SK-N-SH treated with all-trans-retinoic acid at 6 μM for 48 hours (cell line): ENCODE data around the gene SH3BP4.

ENCODE experiments used
- ATAC-seq: fragments of 200-7000 bp; cut with Tn5 transposase; 3 replicates; pipeline ENCODE4 v1.9.1; 2020; ENCODE audit warnings: mild to moderate bottlenecking, moderate library complexity
- ARNTL ChIP-seq: fragments of 450-650 bp; formaldehyde crosslinking; IDR thresholded peaks from 2 replicates; pipeline ENCODE4 v1.5.0; 2020; ENCODE audit warnings: low read depth, mild to moderate bottlenecking, moderate library complexity, borderline replicate concordance
- BACH2 ChIP-seq: fragments of 250-450 bp; sonication (Bioruptor Pico); IDR thresholded peaks from 2 replicates; pipeline ENCODE4 v1.9.0; 2021; ENCODE audit warnings: mild to moderate bottlenecking, borderline replicate concordance
- ESRRG ChIP-seq: fragments of 250-450 bp; sonication (Bioruptor Pico); IDR thresholded peaks from 2 replicates; pipeline ENCODE4 v1.6.1; 2021; ENCODE audit warnings: mild to moderate bottlenecking
- GLIS3 ChIP-seq: fragments of 250-450 bp; sonication (Bioruptor Pico); IDR thresholded peaks from 2 replicates; pipeline ENCODE4 v1.5.0; 2020; ENCODE audit warnings: mild to moderate bottlenecking, moderate library complexity
- ISL1 ChIP-seq: fragments of 250-450 bp; sonication (Bioruptor Pico); IDR thresholded peaks from 2 replicates; pipeline ENCODE4 v2.1.2; 2022; ENCODE audit warnings: mild to moderate bottlenecking, moderate library complexity
- OSR1 ChIP-seq: fragments of 250-450 bp; sonication (Bioruptor Pico); IDR thresholded peaks from 2 replicates; pipeline ENCODE4 v1.8.0; 2022; ENCODE audit warnings: moderate library complexity, mild to moderate bottlenecking, inconsistent platforms
- PPARA ChIP-seq: fragments of 250-450 bp; sonication (Bioruptor Pico); IDR thresholded peaks from 2 replicates; pipeline ENCODE4 v1.5.0; 2020; ENCODE audit warnings: mild to moderate bottlenecking, borderline replicate concordance
- RARB ChIP-seq: fragments of 250-450 bp; sonication (Bioruptor Pico); IDR thresholded peaks from 2 replicates; pipeline ENCODE4 v1.8.0; 2021; ENCODE audit warnings: mild to moderate bottlenecking, moderate library complexity
- SNAI2 ChIP-seq: fragments of 250-450 bp; sonication (Bioruptor Pico); IDR thresholded peaks from 2 replicates; pipeline ENCODE4 v1.5.0; 2020; ENCODE audit warnings: mild to moderate bottlenecking, moderate library complexity
- TCF4 ChIP-seq: fragments of 250-450 bp; sonication (Bioruptor Pico); IDR thresholded peaks from 2 replicates; pipeline ENCODE4 v1.8.0; 2021; ENCODE audit warnings: mild to moderate bottlenecking, moderate library complexity, borderline replicate concordance
- TOX ChIP-seq: fragments of 250-450 bp; sonication (Bioruptor Pico); IDR thresholded peaks from 2 replicates; pipeline ENCODE4 v1.8.0; 2021; ENCODE audit warnings: mild to moderate bottlenecking, moderate library complexity, borderline replicate concordance
- ZC3H10 ChIP-seq: fragments of 250-450 bp; sonication (Bioruptor Pico); IDR thresholded peaks from 2 replicates; pipeline ENCODE4 v1.5.1; 2021; ENCODE audit warnings: mild to moderate bottlenecking, moderate library complexity
- ZFP3 ChIP-seq: fragments of 250-450 bp; sonication (Bioruptor Pico); IDR thresholded peaks from 2 replicates; pipeline ENCODE4 v1.5.0; 2020; ENCODE audit warnings: mild to moderate bottlenecking, moderate library complexity
- ZFP30 ChIP-seq: fragments of 450-650 bp; formaldehyde crosslinking; IDR thresholded peaks from 2 replicates; pipeline ENCODE4 v1.5.0; 2022; ENCODE audit warnings: mild to moderate bottlenecking, moderate library complexity
- ZNF565 ChIP-seq: fragments of 450-650 bp; formaldehyde crosslinking; conservative IDR thresholded peaks from 2 replicates; pipeline ENCODE4 v1.5.0; 2020; ENCODE audit warnings: low read depth, mild to moderate bottlenecking, moderate library complexity
- ZNF70 ChIP-seq: fragments of 450-650 bp; formaldehyde crosslinking; IDR thresholded peaks from 2 replicates; pipeline ENCODE4 v1.5.0; 2020; ENCODE audit warnings: mild to moderate bottlenecking, moderate library complexity
- TF ChIP-seq, protein P1 (sequence below): fragments of 250-450 bp; sonication (Bioruptor Pico); IDR thresholded peaks from 2 replicates; pipeline ENCODE4 v1.5.0; 2020; ENCODE audit warnings: mild to moderate bottlenecking, moderate library complexity
- TF ChIP-seq, protein P2 (sequence below): fragments of 250-450 bp; sonication (Bioruptor Pico); IDR thresholded peaks from 2 replicates; pipeline ENCODE4 v1.8.0; 2021; ENCODE audit warnings: low read depth, mild to moderate bottlenecking, moderate library complexity, borderline replicate concordance
- TF ChIP-seq, protein P3 (sequence below): fragments of 250-450 bp; sonication (Bioruptor Pico); IDR thresholded peaks from 2 replicates; pipeline ENCODE4 v1.5.1; 2020; ENCODE audit warnings: low read depth, mild to moderate bottlenecking, moderate library complexity
- TF ChIP-seq, protein P4 (sequence below): fragments of 250-450 bp; sonication (Bioruptor Pico); IDR thresholded peaks from 2 replicates; pipeline ENCODE4 v1.5.1; 2021; ENCODE audit warnings: mild to moderate bottlenecking, moderate library complexity
- TF ChIP-seq, protein P5 (sequence below): fragments of 250-450 bp; sonication (Bioruptor Pico); IDR thresholded peaks from 2 replicates; pipeline ENCODE4 v1.8.0; 2020; ENCODE audit warnings: mild to moderate bottlenecking, moderate library complexity, borderline replicate concordance

Gene SH3BP4

DNA sequence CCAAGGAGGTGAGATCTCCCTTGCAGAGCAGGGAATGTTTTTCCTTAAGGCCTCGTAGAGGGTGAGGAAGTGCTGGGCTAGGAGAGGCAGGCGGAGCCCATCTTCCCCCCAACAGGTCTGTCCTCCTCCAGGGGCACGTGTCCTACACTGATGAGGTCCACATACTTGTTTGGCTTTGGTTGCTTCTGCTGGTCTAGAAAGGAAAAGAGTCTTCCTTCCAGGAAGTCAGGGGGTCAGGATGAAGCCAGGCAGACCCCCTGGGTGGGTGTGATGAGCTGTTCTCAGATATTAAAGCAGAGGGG lies 6.0 kb downstream of the SH3BP4 start:
- ATAC-seq, result peak; percentile 2; the same call in 1 of the 3 replicates
- TF ChIP-seq OSR1 (no peak), ZFP30 (CRISPR knock-in tag) (no peak), TOX (CRISPR knock-in tag) (no peak), ZC3H10 (no peak), BACH2 (CRISPR knock-in tag) (no peak), ZNF70 (no peak), PPARA (CRISPR knock-in tag) (no peak), ESRRG (CRISPR knock-in tag) (no peak), GLIS3 (CRISPR knock-in tag) (no peak), ZFP3 (CRISPR knock-in tag) (no peak), TCF4 (no peak), RARB (CRISPR knock-in tag) (no peak)
- TF ChIP-seq, protein P1, sequence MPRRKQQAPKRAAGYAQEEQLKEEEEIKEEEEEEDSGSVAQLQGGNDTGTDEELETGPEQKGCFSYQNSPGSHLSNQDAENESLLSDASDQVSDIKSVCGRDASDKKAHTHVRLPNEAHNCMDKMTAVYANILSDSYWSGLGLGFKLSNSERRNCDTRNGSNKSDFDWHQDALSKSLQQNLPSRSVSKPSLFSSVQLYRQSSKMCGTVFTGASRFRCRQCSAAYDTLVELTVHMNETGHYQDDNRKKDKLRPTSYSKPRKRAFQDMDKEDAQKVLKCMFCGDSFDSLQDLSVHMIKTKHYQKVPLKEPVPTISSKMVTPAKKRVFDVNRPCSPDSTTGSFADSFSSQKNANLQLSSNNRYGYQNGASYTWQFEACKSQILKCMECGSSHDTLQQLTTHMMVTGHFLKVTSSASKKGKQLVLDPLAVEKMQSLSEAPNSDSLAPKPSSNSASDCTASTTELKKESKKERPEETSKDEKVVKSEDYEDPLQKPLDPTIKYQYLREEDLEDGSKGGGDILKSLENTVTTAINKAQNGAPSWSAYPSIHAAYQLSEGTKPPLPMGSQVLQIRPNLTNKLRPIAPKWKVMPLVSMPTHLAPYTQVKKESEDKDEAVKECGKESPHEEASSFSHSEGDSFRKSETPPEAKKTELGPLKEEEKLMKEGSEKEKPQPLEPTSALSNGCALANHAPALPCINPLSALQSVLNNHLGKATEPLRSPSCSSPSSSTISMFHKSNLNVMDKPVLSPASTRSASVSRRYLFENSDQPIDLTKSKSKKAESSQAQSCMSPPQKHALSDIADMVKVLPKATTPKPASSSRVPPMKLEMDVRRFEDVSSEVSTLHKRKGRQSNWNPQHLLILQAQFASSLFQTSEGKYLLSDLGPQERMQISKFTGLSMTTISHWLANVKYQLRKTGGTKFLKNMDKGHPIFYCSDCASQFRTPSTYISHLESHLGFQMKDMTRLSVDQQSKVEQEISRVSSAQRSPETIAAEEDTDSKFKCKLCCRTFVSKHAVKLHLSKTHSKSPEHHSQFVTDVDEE (CRISPR knock-in tag), result no peak
- TF ChIP-seq, protein P2, sequence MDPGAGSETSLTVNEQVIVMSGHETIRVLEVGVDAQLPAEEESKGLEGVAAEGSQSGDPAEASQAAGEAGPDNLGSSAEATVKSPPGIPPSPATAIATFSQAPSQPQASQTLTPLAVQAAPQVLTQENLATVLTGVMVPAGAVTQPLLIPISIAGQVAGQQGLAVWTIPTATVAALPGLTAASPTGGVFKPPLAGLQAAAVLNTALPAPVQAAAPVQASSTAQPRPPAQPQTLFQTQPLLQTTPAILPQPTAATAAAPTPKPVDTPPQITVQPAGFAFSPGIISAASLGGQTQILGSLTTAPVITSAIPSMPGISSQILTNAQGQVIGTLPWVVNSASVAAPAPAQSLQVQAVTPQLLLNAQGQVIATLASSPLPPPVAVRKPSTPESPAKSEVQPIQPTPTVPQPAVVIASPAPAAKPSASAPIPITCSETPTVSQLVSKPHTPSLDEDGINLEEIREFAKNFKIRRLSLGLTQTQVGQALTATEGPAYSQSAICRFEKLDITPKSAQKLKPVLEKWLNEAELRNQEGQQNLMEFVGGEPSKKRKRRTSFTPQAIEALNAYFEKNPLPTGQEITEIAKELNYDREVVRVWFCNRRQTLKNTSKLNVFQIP, result no peak
- TF ChIP-seq, protein P3, sequence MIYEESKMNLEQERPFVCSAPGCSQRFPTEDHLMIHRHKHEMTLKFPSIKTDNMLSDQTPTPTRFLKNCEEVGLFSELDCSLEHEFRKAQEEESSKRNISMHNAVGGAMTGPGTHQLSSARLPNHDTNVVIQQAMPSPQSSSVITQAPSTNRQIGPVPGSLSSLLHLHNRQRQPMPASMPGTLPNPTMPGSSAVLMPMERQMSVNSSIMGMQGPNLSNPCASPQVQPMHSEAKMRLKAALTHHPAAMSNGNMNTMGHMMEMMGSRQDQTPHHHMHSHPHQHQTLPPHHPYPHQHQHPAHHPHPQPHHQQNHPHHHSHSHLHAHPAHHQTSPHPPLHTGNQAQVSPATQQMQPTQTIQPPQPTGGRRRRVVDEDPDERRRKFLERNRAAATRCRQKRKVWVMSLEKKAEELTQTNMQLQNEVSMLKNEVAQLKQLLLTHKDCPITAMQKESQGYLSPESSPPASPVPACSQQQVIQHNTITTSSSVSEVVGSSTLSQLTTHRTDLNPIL (CRISPR knock-in tag), result no peak
- TF ChIP-seq, protein P4, sequence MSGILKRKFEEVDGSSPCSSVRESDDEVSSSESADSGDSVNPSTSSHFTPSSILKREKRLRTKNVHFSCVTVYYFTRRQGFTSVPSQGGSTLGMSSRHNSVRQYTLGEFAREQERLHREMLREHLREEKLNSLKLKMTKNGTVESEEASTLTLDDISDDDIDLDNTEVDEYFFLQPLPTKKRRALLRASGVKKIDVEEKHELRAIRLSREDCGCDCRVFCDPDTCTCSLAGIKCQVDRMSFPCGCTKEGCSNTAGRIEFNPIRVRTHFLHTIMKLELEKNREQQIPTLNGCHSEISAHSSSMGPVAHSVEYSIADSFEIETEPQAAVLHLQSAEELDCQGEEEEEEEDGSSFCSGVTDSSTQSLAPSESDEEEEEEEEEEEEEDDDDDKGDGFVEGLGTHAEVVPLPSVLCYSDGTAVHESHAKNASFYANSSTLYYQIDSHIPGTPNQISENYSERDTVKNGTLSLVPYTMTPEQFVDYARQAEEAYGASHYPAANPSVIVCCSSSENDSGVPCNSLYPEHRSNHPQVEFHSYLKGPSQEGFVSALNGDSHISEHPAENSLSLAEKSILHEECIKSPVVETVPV (CRISPR knock-in tag), result no peak

DNA sequence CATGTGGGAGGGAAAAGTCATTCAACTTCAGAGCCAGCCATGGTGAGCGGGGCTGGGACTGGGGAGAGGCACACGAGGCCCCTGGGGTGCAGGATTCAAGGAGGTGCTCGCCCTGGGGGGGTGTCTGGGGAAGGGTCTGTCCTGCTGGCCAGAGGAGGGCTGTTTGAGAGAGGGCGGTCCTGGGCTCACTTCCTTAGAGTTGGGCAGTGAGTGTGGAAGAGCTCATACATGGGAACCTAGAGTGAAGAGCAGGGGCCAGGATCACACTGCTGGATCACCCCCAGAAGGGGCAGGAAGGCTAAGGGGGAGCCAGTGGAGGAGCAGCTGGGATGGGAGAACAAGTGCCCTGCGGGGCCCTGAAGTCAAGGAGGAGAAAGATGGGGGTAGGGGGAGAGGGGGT lies 6.5 kb downstream of the SH3BP4 start:
- no peak for ATAC-seq

More for the DNA sequence above, 6.5 kb downstream of the SH3BP4 start:
- TF ChIP-seq ZNF70, result no peak
- no peak for TF ChIP-seq ARNTL (CRISPR knock-in tag)
- TF ChIP-seq, protein P4 (CRISPR knock-in tag), result no peak
- TF ChIP-seq TOX (CRISPR knock-in tag), result no peak
- TF ChIP-seq GLIS3 (CRISPR knock-in tag), result no peak
- TF ChIP-seq, protein P1 (CRISPR knock-in tag), result no peak
- TF ChIP-seq, protein P2, result no peak
- TF ChIP-seq ISL1 (CRISPR knock-in tag), result no peak
- no peak for TF ChIP-seq SNAI2
- TF ChIP-seq ZC3H10, result no peak
- TF ChIP-seq TCF4, result no peak
- TF ChIP-seq BACH2 (CRISPR knock-in tag), result no peak
- TF ChIP-seq OSR1, result no peak
- TF ChIP-seq, protein P3 (CRISPR knock-in tag), result no peak
- no peak for TF ChIP-seq ZNF565 (CRISPR knock-in tag)
- TF ChIP-seq ZFP3 (CRISPR knock-in tag), result no peak
- TF ChIP-seq, protein P5, sequence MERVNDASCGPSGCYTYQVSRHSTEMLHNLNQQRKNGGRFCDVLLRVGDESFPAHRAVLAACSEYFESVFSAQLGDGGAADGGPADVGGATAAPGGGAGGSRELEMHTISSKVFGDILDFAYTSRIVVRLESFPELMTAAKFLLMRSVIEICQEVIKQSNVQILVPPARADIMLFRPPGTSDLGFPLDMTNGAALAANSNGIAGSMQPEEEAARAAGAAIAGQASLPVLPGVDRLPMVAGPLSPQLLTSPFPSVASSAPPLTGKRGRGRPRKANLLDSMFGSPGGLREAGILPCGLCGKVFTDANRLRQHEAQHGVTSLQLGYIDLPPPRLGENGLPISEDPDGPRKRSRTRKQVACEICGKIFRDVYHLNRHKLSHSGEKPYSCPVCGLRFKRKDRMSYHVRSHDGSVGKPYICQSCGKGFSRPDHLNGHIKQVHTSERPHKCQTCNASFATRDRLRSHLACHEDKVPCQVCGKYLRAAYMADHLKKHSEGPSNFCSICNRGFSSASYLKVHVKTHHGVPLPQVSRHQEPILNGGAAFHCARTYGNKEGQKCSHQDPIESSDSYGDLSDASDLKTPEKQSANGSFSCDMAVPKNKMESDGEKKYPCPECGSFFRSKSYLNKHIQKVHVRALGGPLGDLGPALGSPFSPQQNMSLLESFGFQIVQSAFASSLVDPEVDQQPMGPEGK, result no peak
- TF ChIP-seq PPARA (CRISPR knock-in tag), result no peak
